ENCODE measurements around the gene CCM2. TPM values are rescaled to one million over a fixed set of nuclear protein-coding genes. Genes with fewer than 3 reads are reported as not detected.

CCM2 gene
- total RNA-seq, 1 donor from 2014 or later = 62.0 TPM

- Mint-ChIP-seq H3K36me3 (ENCODE audit: low read depth, unreplicated experiment) (peaks cover 9% of the 10 kb centered on the region), H3K4me1 (ENCODE audit: low read depth, unreplicated experiment) (peaks cover 18% of the 10 kb centered on the region), H3K27ac (ENCODE audit: unreplicated experiment) (no peak overlapping the region), H3K4me3 (ENCODE audit: unreplicated experiment) (peak overlapping the region; percentile 60), H3K27me3 (ENCODE audit: low read depth, unreplicated experiment) (no peaks in the 10 kb centered on the region), H3K9me3 (ENCODE audit: unreplicated experiment) (no peaks in the 10 kb centered on the region)
- TF ChIP-seq EZH2 (IDR thresholded peaks at IDR 0.05; ENCODE audit: insufficient read depth, low read length) (no peak), CTCF (IDR thresholded peaks at IDR 0.05; ENCODE audit: insufficient read depth, low read depth, low read length) (no peak)
- no peak overlapping the region for H3K4me3 ChIP-seq (ENCODE audit: insufficient read depth, low read depth, low read length)
- peaks cover 49% of the 10 kb centered on the region for H4K20me1 ChIP-seq (ENCODE audit: insufficient read depth, low read length)
- peaks cover 4% of the 10 kb centered on the region for H3K79me2 ChIP-seq (ENCODE audit: insufficient read depth, low read length)
- no peaks in the 10 kb centered on the region for H3K9me3 ChIP-seq (ENCODE audit: insufficient read depth, low read depth, low read length)
- H3K36me3 ChIP-seq (ENCODE audit: insufficient read depth, low read length) = peaks cover 12% of the 10 kb centered on the region
- H3K4me2 ChIP-seq (ENCODE audit: low read length) = no peak overlapping the region
- no peaks in the 10 kb centered on the region for H3K27me3 ChIP-seq (ENCODE audit: insufficient read depth, low read length)
- H3K27ac ChIP-seq (ENCODE audit: low read depth, low read length) = no peak overlapping the region
- no peak overlapping the region for H3K9ac ChIP-seq (ENCODE audit: low read length)
- DNase-seq (ENCODE audit: low read depth) (no peak), FAIRE-seq (no peak)
- no peaks in the 10 kb centered on the region for H3K4me1 ChIP-seq (ENCODE audit: insufficient read depth, low read length)
- no peak overlapping the region for H2AFZ ChIP-seq (ENCODE audit: low read depth, low read length)
These were observed 72.4 kb downstream of the CCM2 start for GRCh38 chr7:45072131-45073030.

GRCh38 chr7:45073031-45073785, 73.2 kb downstream of the CCM2 start:
- TF ChIP-seq CTCF (IDR thresholded peaks at IDR 0.05; ENCODE audit: insufficient read depth, low read depth, low read length) = no peak
- Histone ChIP-seq H3K79me2 (ENCODE audit: insufficient read depth, low read length) (no peaks in the 10 kb centered on the region), H3K36me3 (ENCODE audit: insufficient read depth, low read length) (peaks cover 12% of the 10 kb centered on the region), H3K4me1 (ENCODE audit: insufficient read depth, low read length) (no peaks in the 10 kb centered on the region), H3K27me3 (ENCODE audit: insufficient read depth, low read length) (no peaks in the 10 kb centered on the region), H3K9ac (ENCODE audit: low read length) (no peak overlapping the region), H2AFZ (ENCODE audit: low read depth, low read length) (no peak overlapping the region), H3K27ac (ENCODE audit: low read depth, low read length) (no peak overlapping the region), H3K4me2 (ENCODE audit: low read length) (no peak overlapping the region), H4K20me1 (ENCODE audit: insufficient read depth, low read length) (peaks cover 47% of the 10 kb centered on the region), H3K9me3 (ENCODE audit: insufficient read depth, low read depth, low read length) (no peaks in the 10 kb centered on the region), H3K4me3 (ENCODE audit: insufficient read depth, low read depth, low read length) (no peak overlapping the region)
- no peak overlapping the region for H3K27ac Mint-ChIP-seq (ENCODE audit: unreplicated experiment)
- H3K9me3 Mint-ChIP-seq (ENCODE audit: unreplicated experiment) = no peaks in the 10 kb centered on the region
- H3K36me3 Mint-ChIP-seq (ENCODE audit: low read depth, unreplicated experiment) = peaks cover 12% of the 10 kb centered on the region
- peak overlapping the region; percentile 60 for H3K4me3 Mint-ChIP-seq (ENCODE audit: unreplicated experiment)
- DNase-seq (ENCODE audit: low read depth) (no peak), FAIRE-seq (no peak)
- peaks cover 18% of the 10 kb centered on the region for H3K4me1 Mint-ChIP-seq (ENCODE audit: low read depth, unreplicated experiment)
- H3K27me3 Mint-ChIP-seq (ENCODE audit: low read depth, unreplicated experiment) = no peaks in the 10 kb centered on the region

Data from astrocyte (in vitro differentiated cells and primary cell).